HG03103 (cell line): Measurements from ENCODE around the gene KIT.
"Not testable (repeated sequence)": the region's sequence is repeated elsewhere in the genome, so short reads cannot be mapped to it uniquely, and the experiment has no call there.

Experiments used
- ATAC-seq: cut with Tn5 transposase; IDR thresholded peaks from one replicate; pipeline ENCODE4 v1.9.1; 2021; ENCODE audit warnings: low read depth; ENCODE audit not compliant: unreplicated experiment

KIT gene

DNA sequence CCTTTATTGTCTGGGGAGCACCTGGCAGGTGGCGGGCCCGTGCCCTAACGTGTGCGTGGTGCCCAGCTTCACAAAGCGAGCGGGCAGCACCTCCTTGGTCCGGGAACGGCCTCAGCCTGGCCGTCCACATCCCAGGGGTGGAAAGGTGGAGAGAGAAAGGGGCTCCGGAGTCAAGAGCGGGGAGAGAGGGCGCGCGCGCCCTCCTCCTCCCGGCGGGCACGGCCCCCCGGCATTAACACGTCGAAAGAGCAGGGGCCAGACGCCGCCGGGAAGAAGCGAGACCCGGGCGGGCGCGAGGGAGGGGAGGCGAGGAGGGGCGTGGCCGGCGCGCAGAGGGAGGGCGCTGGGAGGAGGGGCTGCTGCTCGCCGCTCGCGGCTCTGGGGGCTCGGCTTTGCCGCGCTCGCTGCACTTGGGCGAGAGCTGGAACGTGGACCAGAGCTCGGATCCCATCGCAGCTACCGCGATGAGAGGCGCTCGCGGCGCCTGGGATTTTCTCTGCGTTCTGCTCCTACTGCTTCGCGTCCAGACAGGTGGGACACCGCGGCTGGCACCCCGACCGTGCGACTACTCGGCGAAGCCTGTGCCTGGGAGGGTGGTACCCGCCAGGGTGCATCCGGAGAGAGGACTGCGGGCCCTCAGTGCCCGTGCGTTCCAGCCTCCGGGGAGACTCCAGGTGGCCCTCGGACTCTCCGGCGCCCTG, at the start of gene KIT:
Gene KIT, plus strand, starts transcription at position 407 of the 701 bp plus-strand sequence. Its CDS starts 58 bp downstream, at position 465.
- ATAC-seq: no peak

DNA sequence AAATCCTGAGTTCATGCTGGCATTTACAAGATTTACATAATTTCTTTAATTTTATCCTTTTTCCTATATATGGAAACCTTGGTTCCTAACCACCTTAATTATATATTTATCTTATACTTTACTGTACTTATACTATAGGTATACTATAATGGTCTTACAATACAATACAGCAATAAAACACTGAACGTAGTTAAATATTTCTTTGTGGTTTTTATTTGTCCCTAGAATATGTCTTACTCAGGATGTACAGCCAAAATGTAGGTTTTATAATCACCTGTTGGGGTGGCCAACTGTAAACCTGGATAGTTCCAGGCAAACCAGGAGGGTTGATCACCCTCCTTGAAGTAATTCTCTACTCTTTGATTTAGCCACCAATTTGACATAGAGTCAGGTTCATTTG, 48.4 kb upstream of the KIT start:
- no peak for ATAC-seq

DNA sequence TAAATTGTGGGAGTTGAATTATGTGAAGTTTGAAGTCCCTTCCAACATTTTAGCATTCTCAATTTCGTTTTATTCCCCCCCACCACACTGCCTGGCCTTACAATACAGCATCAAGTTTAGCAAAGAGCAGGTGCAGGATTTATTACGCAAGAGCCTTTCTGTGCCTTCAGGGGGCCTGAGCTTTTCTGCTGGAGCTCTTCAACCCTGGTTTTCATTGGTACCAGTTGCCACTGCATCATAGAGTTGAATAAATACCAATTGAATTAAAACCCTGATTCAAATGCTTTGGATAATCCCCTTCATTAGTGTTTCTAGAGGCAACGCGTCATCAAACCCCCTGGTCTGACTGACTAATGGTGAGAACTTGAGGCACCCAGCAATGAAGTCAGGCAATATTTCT, 43.6 kb upstream of the KIT start:
- ATAC-seq: no peak

DNA sequence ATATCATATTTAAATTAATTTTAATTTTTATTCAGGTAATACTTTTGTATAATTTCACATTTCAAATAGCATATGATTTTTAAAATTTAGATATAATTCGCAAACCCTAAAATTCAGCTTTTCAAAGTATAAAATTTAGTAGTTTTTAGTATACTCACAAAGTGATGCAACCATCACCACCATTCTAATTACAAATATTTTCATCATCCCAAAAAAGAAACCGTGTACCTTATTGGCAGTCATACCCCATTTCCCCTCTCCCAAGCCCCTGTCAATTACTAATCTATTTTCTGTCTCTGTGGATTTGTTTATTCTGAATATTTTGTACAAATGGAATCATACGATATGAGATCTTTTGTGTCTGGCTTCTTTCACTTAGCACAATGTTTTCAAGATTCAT, 37.0 kb upstream of the KIT start:
- no peak for ATAC-seq

DNA sequence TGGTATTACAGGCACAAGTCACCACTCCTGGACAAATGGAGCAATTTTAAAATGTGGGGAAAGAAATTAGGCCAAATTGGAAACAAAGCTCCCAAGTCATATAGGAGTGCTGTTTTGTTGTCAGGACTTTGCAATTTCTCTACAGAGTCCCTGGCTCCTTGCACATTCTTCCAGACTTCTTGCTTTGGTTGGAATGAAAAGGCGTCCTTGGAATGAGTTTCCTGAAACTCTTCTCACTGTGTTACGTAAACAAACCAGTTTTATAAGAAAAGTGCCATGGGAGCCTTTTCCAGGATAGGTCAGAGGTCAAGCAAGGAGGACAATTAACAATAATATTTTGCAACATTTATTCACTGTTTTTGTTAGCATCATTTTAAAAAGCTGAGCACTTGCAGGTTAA, 32.4 kb upstream of the KIT start:
- ATAC-seq: no peak

DNA sequence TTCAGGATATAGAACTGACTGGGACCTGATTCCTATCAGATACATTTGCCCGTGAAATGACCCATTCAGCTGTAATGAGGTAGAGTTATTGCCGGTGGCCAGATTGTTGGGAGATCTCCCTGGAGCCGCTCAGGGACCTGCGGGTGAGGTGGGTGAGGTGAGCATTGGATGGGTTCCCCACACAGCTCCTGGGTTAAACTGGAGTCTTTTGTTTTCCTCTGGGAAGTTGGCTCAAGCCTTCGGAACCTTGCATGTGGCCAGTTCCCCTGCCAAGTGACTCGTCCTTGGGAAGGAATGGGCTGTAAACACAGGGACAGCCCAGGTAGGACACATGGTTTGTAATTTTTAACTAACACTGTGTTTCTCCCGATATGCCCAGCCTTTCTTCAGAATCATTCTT, 31.6 kb upstream of the KIT start:
- no peak for ATAC-seq

DNA sequence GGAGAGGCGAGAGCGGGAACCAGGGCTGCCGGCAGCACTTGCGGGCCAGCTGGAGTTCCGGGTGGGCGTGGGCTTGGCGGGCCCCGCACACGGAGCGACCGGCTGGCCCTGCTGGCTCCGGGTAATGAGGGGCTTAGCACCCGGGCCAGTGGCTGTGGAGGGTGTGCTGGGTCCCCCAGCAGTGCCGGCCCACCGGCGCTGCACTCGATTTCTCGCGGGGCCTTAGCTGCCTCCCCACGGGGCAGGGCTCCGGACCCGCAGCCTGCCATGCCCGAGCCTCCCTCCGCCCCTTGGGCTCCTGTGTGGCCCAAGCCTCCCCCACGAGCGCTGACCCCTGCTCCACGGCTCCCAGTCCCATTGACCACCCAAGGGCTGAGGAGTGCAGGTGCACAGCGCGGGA, 25.2 kb upstream of the KIT start:
- ATAC-seq: no peak

DNA sequence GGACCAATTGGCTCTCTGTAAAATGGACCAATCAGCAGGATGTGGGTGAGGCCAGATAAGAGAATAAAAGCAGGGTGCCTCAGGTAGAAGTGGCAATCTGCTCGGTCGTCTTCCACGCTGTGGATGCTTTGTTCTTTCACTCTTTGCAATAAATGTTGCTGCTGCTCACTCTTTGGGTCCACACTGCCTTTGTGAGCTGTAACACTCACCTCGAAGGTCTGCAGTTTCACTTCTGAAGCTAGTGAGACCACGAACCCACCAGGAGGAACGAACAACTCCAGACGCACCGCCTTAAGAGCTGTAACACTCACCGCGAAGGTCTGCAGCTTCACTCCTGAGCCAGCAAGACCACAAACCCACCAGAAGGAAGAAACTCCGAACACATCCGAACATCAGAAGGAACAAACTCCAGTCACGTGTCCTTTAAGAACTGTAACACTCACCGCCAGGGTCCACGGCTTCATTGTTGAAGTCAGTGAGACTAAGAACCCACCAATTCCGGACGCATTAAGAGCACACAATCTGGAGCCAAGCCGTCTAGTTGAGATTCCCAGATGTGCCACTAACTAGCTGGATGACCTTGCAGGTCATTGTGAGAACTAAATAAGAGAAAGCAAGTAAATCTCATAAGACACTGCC, 24.5 kb upstream of the KIT start:
- not testable (repeated sequence) for ATAC-seq

DNA sequence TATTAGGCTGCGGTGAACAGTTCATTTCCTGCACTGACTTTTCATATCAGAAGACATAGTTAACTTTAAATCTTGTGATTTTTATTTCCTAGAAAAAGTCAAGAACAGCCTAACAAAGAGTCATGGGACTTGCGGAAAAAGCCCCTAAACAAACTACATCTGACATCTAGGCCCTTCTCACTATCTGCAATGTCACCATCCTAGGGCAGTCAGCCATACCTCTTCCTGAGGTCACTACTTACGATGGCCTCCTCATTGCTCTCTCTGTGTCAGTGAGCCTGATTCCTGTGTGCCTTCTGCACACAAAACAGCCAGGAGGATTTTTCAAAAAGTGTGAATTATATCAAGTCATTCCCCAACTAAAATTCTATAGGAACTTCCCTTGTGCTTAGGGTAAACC, 22.4 kb upstream of the KIT start:
- no peak for ATAC-seq

DNA sequence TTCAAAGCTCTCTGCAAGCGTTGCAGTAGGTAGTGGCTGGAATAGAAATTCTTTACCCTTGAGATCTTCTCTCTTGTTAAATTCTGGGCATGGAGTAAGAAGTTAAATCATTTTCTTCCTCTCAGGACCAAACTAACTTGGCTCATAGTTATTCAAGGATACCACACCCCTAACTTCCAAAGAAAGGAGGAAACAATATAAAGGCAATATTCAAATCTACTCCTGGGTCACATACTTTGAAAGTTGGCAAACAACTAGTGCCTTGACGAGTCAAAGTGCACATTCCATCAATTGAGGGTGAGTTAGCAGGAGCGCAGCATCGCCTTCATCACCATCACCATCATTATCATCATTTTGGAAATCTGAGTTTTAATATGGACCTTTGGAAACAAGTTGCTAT, 20.4 kb upstream of the KIT start:
- no peak for ATAC-seq

DNA sequence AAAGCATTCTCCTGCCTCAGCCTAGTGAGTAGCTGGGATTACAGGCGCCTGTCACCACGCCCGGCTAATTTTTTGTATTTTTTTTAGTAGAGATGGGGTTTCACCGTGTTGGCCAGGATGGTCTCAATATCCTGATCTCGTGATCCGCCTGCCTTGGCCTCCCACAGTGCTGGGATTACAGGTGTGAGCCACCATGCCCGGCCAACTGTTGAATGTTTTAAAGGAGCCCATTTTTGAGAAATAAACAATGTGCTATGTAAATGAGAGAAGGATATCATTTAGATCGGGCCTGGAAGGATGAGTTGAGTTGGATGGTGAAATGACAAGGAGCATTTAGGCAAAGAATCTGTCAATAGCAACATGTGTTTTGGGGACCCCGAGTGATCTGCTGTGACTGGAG, 16.7 kb upstream of the KIT start:
- ATAC-seq: not testable (repeated sequence)

DNA sequence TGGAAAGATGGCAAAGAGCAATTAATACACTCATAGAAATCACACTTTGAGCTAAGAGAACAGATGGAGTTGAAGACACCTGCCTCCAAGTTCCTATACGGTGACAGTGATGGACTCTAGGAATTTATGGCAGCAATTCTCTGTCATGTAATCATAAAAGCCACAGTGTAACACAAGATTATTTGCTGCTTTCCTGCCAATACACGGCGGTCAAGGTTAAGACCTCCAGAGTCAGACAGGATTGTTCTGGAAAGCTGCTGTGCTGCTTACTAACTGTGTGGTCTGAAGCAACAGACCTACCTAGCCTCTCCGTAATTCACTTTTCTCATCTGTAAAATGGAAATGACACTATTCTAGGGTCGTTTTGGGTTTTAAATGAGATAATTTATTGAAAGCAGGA, 14.6 kb upstream of the KIT start:
- no peak for ATAC-seq

DNA sequence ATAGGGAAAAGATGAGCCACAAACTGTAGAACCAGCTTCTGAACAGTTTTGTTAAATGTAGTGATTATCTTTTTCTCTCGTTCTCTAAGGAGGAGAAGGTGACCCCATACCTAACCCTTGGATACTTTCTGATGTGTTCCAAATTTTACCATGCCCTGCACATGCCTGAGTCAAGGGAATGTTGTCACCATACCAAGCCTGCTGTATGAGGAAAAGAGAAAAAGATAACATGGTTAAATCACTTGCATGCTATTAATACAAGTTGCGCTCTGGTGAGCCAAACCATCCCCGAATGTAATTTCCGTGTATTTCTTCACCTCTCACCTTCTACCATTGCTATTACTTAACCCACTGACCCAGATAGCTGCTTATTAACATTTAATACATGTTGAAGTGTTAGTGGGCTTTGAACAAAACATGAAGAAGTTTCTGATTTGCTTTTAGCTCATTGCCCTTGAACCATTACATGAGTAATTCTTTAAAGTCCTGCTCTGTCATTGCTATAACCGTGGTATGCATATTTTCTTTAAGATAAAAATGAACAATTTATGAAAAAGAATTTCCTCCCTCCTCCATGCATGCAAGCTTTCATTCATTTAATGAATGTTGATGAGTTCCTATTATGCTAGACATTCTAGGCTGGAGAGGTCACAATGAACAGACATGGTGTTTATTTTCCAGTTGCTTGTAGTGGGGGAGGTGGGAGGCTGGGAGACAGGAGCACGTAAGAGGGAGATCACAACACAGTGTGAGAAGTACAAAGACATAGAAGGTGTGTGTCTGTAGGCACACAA, 13.6 kb upstream of the KIT start:
- ATAC-seq: no peak

DNA sequence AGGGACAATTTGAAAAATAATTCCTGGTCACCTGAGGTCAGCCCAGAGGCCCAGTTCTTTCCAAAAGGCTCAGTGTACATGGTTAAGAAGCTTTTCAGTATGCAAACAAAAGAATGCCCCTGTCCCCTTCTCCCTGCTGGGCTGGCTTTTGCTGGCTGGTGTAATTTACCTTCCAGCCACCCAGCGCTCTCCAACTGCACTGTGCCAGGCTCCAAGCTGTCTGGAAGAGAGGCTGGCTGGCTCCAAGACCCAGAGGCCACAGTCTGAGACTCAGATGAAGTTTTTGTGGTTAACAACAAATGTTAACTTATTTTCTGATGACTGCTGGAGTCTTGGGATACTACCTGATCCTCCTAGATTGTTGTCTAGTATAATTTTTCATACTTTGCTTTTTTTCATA, 11.9 kb upstream of the KIT start:
- ATAC-seq: no peak

DNA sequence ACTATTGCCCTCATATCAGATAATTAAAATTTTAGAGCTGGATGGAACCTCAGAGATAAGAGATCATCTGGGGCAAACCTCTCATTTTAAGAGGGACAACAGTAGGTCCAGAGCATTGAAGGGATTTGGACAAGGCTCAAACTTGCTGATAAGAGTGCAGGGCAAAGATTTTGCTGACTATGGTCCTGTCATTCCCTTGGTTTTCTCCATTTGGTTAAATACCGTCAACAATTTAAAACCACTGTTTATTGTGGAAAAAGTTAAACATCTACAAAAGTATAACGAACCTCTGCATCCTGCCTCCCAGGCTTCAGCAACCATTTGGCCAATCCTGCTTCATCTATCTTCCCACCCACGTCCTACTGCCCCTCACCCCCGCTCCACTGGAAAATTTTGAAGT, 10.7 kb upstream of the KIT start:
- no peak for ATAC-seq

DNA sequence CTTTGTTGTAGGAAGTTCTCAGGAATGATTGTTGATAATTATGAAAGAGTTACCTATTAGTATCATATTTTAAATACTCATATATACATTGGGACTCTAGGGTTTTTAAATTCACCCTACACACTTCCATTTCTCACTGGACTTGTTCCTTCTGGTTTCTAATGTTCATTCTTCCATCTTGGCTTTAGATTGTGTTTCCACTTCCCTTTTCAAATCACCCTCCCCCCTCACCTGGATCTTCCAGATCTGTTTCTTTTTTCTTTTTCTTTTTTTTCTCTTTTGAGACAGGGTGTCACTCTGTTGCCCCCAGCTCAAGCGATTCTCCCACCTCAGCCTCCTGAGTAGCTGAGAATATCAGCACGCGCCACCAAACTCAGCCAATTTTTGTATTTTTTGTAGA, 6.7 kb upstream of the KIT start:
- no peak for ATAC-seq

DNA sequence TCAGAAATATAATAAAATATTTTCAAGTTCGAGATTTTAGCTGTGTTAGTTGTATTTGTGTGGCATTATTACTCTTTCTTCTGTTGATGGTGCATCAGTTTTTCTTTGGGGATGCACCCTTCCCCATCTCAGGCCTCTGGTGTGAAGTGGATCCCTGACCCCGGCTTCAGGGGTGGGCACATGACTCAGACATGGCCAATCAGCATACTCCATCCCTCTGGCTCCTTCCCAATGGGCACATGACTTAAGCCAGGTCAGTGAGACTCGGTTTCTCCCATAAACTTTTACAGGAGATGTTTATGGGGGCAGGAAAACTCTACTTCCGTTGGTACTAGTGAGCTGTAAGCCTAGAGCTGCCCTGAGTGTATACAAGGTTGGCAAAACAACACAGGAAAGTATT, 3.0 kb upstream of the KIT start:
- no peak for ATAC-seq

DNA sequence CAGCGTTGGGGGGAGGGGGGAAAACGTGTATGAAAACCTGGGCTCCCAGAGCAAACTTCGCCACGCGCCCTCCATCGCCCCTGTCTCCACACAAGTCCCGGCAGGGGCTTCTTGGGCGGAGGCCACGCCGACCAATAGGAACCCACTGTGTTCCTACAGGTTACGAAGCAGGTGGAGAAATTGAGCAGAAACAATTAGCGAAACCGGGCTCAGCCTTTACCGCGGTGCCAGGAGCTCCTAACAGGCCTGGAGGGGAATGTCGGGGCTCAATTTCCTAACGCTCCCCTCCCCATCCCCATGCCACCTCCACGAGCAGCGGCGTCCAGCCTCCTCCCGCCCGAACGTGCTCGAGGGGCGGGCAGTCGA, 589 bp upstream of the KIT start:
- no peak for ATAC-seq

DNA sequence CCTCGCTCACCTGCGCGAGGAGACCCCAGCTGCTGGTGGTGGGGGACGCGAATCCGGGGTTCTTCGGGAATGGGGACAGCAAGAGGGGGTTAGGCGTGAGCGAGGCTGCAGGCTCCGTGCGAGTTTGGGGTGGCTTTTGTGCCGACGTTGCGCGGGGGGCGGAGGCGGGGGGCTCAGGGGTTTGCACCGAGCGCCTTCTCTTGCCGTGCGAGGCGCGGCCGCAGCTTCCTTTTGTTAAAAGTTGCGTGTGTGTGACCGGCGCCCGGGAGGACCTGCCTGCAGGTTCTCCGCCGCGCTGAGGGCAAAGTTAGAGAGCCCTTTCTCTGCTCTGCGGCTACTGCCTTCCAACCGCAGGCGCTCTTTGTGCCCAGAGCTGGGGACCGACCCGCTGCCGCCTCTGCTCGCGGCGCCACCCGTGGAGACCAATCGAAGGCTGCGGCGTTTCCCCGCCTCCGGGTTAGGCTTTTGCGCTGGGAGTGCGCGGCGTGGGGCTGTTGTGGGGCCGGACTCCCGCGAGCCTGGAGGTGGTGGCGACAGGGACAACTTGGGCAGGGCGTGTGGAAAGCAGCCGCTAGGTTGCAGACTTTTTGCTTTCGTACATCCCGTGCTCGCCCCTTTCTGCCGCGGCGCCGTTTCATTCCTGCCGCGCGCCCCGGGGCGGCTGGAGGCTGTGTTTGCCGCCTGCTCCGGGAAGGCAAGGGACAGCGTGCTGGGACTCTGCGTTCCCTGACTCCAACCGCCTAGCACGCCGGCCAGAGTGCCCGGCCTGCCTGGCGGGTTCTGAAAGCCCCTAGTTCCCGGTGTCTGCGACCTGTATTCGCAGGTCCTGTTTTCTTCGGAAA, 716 bp downstream of the KIT start:
- ATAC-seq: peak; percentile 52

DNA sequence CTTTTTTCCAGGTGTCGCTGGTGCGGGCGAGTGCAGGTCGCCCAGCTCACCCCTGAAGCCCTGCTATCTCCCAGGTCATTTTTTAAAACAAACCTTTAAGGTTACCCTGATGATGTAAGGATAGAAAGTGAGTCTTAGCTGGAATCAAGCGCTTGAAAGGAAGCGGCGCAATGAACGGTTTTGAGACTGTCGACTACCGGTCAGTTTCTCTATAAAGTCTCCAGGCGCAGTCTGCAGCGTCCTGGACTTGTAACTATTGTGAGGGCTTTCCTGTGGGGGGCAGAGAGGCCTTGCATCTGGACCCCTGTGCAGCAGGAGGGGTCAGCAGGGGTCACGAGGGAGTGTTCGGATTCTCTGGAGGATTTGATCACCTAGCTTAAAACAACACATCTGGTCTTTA, 1.6 kb downstream of the KIT start:
- no peak for ATAC-seq
